ENCODE results near the gene RNF166. TPM values are rescaled to one million over a fixed set of nuclear protein-coding genes. Genes with fewer than 3 reads are reported as not detected.

Gene RNF166
- total RNA-seq, 1 experiment from 2014 or later: 26.5 TPM

- no peak overlapping the region for H2AK5ac ChIP-seq (ENCODE audit: insufficient read length, low read length)
- no peak overlapping the region for H2BK12ac ChIP-seq (ENCODE audit: insufficient read length, low read depth, low read length)
- H3K18ac ChIP-seq (ENCODE audit: insufficient read length, low read depth, low read length): no peak overlapping the region
- H3K4me1 ChIP-seq (ENCODE audit: insufficient read depth, low read length): no peaks in the 10 kb centered on the region
- no peaks in the 10 kb centered on the region for H3K79me2 ChIP-seq (ENCODE audit: insufficient read depth, low read length)
- H2BK120ac ChIP-seq (ENCODE audit: low read depth, low read length, poor library complexity, severe bottlenecking): no peak overlapping the region
- H3K4ac ChIP-seq (ENCODE audit: low read depth, low read length): no peak overlapping the region
- no peak overlapping the region for H3K27ac ChIP-seq (ENCODE audit: insufficient read length, low read depth, low read length)
- H4K5ac ChIP-seq (ENCODE audit: insufficient read length, low read depth, low read length): no peak overlapping the region
- no peak overlapping the region for H2BK20ac ChIP-seq (ENCODE audit: low read depth, low read length, poor library complexity, severe bottlenecking)
- H3T11ph ChIP-seq (ENCODE audit: low read length): no peak overlapping the region
- no peaks in the 10 kb centered on the region for H3K27me3 Mint-ChIP-seq (ENCODE audit: low read depth)
- TF ChIP-seq, protein P1, sequence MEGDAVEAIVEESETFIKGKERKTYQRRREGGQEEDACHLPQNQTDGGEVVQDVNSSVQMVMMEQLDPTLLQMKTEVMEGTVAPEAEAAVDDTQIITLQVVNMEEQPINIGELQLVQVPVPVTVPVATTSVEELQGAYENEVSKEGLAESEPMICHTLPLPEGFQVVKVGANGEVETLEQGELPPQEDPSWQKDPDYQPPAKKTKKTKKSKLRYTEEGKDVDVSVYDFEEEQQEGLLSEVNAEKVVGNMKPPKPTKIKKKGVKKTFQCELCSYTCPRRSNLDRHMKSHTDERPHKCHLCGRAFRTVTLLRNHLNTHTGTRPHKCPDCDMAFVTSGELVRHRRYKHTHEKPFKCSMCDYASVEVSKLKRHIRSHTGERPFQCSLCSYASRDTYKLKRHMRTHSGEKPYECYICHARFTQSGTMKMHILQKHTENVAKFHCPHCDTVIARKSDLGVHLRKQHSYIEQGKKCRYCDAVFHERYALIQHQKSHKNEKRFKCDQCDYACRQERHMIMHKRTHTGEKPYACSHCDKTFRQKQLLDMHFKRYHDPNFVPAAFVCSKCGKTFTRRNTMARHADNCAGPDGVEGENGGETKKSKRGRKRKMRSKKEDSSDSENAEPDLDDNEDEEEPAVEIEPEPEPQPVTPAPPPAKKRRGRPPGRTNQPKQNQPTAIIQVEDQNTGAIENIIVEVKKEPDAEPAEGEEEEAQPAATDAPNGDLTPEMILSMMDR (conservative IDR thresholded peaks at IDR 0.05): no peak
- no peaks in the 10 kb centered on the region for H3K27me3 ChIP-seq (ENCODE audit: insufficient read depth, low read length)
- no peaks in the 10 kb centered on the region for H3K79me1 ChIP-seq (ENCODE audit: insufficient read depth, low read depth, low read length, poor library complexity, severe bottlenecking)
- H3K56ac ChIP-seq (ENCODE audit: insufficient read length, low read depth, low read length): no peak overlapping the region
- no peak overlapping the region for H3K4me2 ChIP-seq (ENCODE audit: insufficient read depth, insufficient read length, low read length)
- H3K9me3 Mint-ChIP-seq: no peaks in the 10 kb centered on the region
- H4K91ac ChIP-seq (ENCODE audit: insufficient read length, low read depth, low read length): no peak overlapping the region
- no CpG with 5 or more reads among the region's 22 CpGs for WGBS (ENCODE audit: extremely low coverage, insufficient read length, low lambda C conversion rate)
- no peak overlapping the region for H2BK15ac ChIP-seq (ENCODE audit: low read depth, low read length)
- no peak overlapping the region for H2AFZ ChIP-seq (ENCODE audit: low read length)
- no peak overlapping the region for H3K9ac ChIP-seq (ENCODE audit: extremely low read depth, insufficient read length, low read length)
- no peaks in the 10 kb centered on the region for H4K20me1 ChIP-seq (ENCODE audit: control insufficient read depth, insufficient read depth, insufficient read length)
- peaks cover 0 to 9% (median 2%) of the 10 kb centered on the region in 3 experiments; a peak in 2 of 7 replicates for H3K36me3 Mint-ChIP-seq (ENCODE audit: insufficient read depth in 1 of 3, low read depth in 3 of 3)
- H3K23me2 ChIP-seq (ENCODE audit: insufficient read length, low read depth, low read length, poor library complexity, severe bottlenecking): no peaks in the 10 kb centered on the region
- H4K8ac ChIP-seq (replicated peaks; ENCODE audit: insufficient read length, low read depth, low read length): no peak overlapping the region
- H3K23ac ChIP-seq (ENCODE audit: insufficient read length, low read depth, low read length): no peak overlapping the region
- H3K9me3 ChIP-seq (ENCODE audit: control insufficient read depth, low read depth, low read length): no peaks in the 10 kb centered on the region
- peaks cover 6 to 7% of the 10 kb centered on the region in 2 experiments for H3K4me1 Mint-ChIP-seq
- H2BK5ac ChIP-seq (ENCODE audit: insufficient read length, low read length): no peak overlapping the region
- H3K14ac ChIP-seq (ENCODE audit: insufficient read depth, low read length): no peak overlapping the region
- no peak overlapping the region; a peak in 2 of 7 replicates for H3K27ac Mint-ChIP-seq
- H3K4me3 Mint-ChIP-seq: no peak overlapping the region
- DNase-seq: no peak
These were observed 29.5 kb downstream of the RNF166 start for GRCh38 chr16:88676502-88677242.

Measured in H9 (cell line).